GM21526 (cell line): ENCODE results near the gene PPP2R5C.
"Not testable (repeated sequence)": the region's sequence is repeated elsewhere in the genome, so short reads cannot be mapped to it uniquely, and the experiment has no call there.

Experiments
- ATAC-seq: cut with Tn5 transposase; IDR thresholded peaks from one replicate; pipeline ENCODE4 v1.9.1; 2021; ENCODE audit warnings: moderate library complexity; ENCODE audit not compliant: unreplicated experiment, low FRiP score

Gene PPP2R5C

GRCh38 chr14:101726954-101727302 lies 34.6 kb upstream of the PPP2R5C start:
- ATAC-seq = no peak

- no peak for ATAC-seq
These were observed 33.7 kb upstream of the PPP2R5C start for GRCh38 chr14:101727611-101728366.

- ATAC-seq = no peak
These were observed 33.2 kb upstream of the PPP2R5C start for GRCh38 chr14:101728367-101728742.

GRCh38 chr14:101729382-101729781 lies 32.1 kb upstream of the PPP2R5C start:
- no peak for ATAC-seq

- ATAC-seq = not testable (repeated sequence)
These were observed 31.4 kb upstream of the PPP2R5C start for GRCh38 chr14:101730157-101730556.

- no peak for ATAC-seq
These were observed 30.8 kb upstream of the PPP2R5C start for GRCh38 chr14:101730626-101731186.

GRCh38 chr14:101731187-101732080 lies 30.1 kb upstream of the PPP2R5C start:
- ATAC-seq = peak; percentile 76

GRCh38 chr14:101732118-101732517 lies 29.4 kb upstream of the PPP2R5C start:
- no peak for ATAC-seq

GRCh38 chr14:101733211-101733610 lies 28.3 kb upstream of the PPP2R5C start:
- ATAC-seq = no peak

GRCh38 chr14:101734246-101734847 lies 27.2 kb upstream of the PPP2R5C start:
- no peak for ATAC-seq

- ATAC-seq = no peak
These were observed 26.1 kb upstream of the PPP2R5C start for GRCh38 chr14:101735453-101735852.

GRCh38 chr14:101736071-101736470 lies 25.4 kb upstream of the PPP2R5C start:
- ATAC-seq = no peak

GRCh38 chr14:101736585-101736984 lies 24.9 kb upstream of the PPP2R5C start:
- no peak for ATAC-seq

GRCh38 chr14:101737414-101738339 lies 23.8 kb upstream of the PPP2R5C start:
- no peak for ATAC-seq

GRCh38 chr14:101738703-101739320 lies 22.7 kb upstream of the PPP2R5C start:
- ATAC-seq = no peak

- no peak for ATAC-seq
These were observed 21.9 kb upstream of the PPP2R5C start for GRCh38 chr14:101739446-101740141.

GRCh38 chr14:101740981-101741380 lies 20.5 kb upstream of the PPP2R5C start:
- no peak for ATAC-seq

GRCh38 chr14:101743701-101744100 lies 17.8 kb upstream of the PPP2R5C start:
- ATAC-seq = no peak

- not testable (repeated sequence) for ATAC-seq
These were observed 17.1 kb upstream of the PPP2R5C start for GRCh38 chr14:101744382-101744781.
